SK-MEL-5 (cell line): ENCODE data around the gene ACTR1B. TPM values are rescaled to one million over a fixed set of nuclear protein-coding genes. Genes with fewer than 3 reads are reported as not detected.

Source experiments
- DNase-seq: peaks from one replicate; pipeline ENCODE4 v3.0.0-alpha.2; 2016; ENCODE audit warnings: low read depth, low spot score
- in situ Hi-C: cut with HindIII; loops from 2 replicates; pipeline ENCODE4 v1.10.0; 2016; ENCODE audit warnings: low sequenced_read_pairs, high pct_unique_total_duplicates, low pct_unique_long_range_greater_than_20kb
- total RNA-seq: library from RNA; depleted of rRNA; stranded (reverse); fragments of >200 nt; shearing (Covaris generic); gene quantifications from 2 replicates; pipeline ENCODE4 v1.2.3, GENCODE V29; 2014

The ACTR1B gene
- total RNA-seq, 1 experiment from 2014 or later: 10.8 TPM

- no peak for DNase-seq
- in situ Hi-C loops: no loop called here
These were observed 250 bp downstream of the ACTR1B start for GRCh38 chr2:97663626-97663961.

- DNase-seq: peak; percentile 36
- in situ Hi-C loops: no loop called here
These were observed 784 bp downstream of the ACTR1B start for GRCh38 chr2:97662895-97663625.

DNA sequence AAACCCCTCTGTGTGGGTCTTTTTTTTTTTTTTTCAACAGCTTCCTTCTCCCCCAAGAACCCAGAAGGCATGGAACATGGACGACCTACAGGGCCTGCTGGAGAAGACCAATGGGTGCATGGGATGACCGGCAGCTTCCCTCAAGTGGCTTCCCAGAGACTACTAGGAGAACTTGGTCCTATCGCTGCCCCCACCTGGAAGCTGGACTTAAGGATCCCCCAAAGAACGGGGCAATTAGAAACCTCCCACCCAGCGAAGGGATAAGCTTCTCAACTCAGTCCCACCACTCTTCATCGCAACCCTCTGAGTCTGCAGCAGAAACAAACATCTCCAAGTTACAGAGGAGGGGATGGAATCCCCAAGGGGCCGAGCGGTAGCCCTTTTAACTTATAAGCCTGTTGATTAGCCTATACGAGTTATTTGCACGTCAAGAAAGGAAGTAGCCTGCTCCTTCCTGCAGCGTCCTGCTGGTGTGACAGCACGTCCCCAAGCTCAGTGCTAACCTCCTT lies 1.4 kb downstream of the ACTR1B start:
- DNase-seq: no peak
- in situ Hi-C loops: no loop called here

DNA sequence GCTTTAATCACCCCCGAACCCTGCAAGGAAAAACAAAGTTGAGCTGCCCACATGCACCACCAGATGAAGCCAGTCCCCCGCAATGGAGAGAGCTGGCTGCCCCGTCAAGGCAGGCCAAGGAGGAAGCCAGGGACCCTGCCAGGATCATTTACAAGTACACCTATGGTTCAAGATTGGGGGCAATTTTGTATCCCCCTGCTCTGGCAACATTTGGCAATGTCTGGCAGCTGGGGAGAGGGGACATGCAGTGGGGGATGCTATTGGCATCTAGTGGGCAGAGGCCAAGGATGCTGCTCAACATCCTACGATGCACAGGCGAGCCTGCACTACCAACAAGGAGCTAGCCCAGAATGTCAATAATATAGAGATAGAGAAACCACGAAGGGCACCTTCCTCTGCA lies 1.9 kb downstream of the ACTR1B start:
- no peak for DNase-seq
- in situ Hi-C loops: no loop called here

- DNase-seq: no peak
- in situ Hi-C loops: no loop called here
These were observed 3.0 kb downstream of the ACTR1B start for GRCh38 chr2:97660775-97661389.

GRCh38 chr2:97660044-97660774 lies 3.6 kb downstream of the ACTR1B start:
- in situ Hi-C loops: no loop called here
- DNase-seq: no peak

DNA sequence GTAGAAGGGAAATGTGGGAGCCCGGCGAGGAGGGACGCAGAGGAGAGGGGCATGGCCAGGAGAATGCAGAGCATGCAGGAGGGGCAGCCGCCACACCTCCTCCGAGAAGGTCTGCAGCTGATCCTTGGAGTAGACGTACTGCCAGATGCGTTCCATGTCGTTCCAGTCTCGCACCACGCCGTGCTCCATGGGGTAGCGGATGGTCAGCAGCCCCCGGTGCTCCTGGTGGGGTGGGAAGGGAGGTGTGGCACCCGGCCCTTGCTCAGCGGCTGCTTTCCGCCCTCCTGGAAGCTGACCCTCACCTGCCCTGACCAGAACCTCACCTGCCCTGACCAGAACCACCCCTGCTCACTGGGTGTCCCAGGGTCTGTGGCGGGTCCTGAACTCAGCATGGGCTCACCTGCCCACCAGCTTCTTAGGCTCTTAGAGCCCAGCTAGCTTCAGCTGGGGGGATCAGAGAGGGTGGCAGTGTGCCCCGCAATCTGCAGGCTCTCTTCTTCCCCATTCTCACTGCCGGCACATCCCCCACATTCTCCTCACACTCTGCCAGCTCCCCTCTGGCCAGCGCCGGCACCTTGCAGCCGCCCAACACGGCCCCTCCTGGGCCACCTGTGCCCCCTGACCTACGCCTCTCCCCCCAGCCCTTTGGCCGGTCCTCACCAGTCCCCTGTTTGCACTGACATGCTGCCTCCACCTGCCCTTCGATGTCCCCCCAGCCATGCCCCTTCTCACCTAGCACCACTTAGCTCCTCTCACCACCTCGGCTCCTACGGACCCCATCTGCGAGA lies 4.4 kb downstream of the ACTR1B start:
- no peak for DNase-seq
- in situ Hi-C loops: no loop called here

DNA sequence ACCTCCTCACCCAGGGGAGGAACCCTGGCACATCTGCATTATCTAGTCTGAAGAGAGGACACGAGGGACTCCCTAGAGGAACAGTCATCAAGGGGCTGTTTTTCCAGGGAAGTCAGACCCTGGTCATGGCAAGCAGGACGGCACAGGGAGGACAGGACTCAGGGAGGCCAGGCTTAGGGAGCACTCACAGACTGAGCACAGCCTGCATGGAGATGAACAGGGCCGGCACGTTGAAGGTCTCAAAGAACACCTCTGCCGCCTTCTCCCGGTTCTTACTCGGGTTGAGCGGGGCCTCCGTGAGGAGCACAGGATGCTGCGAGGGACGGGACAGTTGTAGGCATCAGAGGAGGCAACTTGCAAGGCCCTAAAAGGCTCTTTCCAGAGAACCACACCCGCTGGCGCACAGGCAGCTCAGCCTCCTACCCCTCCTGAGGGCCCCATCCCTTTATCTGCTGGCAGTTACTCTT lies 5.1 kb downstream of the ACTR1B start:
- in situ Hi-C loops: no loop called here
- no peak for DNase-seq

GRCh38 chr2:97657986-97658690 lies 5.7 kb downstream of the ACTR1B start:
- in situ Hi-C loops: no loop called here

DNA sequence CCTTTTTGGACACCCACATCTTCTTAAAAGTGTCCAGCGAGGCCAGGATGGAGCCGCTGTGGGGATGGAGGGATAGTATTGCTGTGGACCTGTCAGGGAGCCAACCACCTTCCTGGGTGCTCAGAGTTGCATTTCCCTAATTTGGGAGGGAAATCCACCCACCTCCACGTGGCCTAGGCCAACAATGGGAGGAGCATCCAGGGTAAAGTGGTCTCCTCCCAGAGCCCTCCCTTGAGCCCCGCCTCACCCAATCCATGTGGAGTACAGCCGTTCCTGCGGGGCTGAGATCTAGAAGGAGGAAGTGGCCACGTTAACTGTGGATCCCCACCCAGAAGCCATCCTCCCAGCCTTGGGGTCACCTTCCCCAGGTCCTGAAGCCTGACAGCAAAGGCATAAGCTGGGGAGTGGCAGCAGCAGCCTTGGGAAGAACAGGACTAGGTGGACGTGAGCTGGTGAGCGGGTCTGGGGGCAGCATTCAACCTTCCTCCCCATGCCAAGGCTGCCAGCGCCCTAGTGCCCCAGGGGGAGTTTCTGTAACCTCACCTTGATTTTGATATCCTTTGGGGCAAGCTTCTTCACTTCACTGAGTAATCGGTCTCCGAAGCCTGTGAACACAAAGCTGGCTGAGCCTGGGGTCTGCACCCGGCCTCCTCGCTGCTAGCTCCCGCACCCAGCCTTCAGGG lies 6.8 kb downstream of the ACTR1B start:
- in situ Hi-C loops: no loop called here
- no peak for DNase-seq

More at GRCh38 chr2:97657986-97658690, 5.7 kb downstream of the ACTR1B start:
- no peak for DNase-seq

- no peak for DNase-seq
- in situ Hi-C loops: no loop called here
These were observed 7.6 kb downstream of the ACTR1B start for GRCh38 chr2:97656129-97656755.

- DNase-seq: no peak
- in situ Hi-C loops: no loop called here
These were observed 9.1 kb downstream of the ACTR1B start for GRCh38 chr2:97654791-97655190.

GRCh38 chr2:97654309-97654708 lies 9.5 kb downstream of the ACTR1B start:
- in situ Hi-C loops: no loop called here
- no peak for DNase-seq

DNA sequence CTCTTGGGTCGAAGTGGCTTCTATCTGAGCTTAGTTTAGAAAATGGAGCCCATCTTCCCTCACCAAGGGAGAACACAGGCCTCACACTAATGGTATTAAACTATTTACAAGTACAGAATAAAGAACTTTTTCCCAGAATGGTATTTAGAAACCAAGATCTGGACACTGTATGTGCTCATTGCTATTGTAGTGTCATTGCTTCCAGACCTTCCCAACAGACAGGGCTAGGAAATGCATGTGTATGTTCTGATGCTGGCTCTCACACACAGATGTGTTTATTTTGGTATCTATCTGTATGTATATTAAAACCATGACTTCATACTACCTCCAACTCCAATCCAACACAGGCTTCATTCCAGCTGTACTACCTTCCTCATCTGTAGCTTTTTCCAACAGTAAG lies 10.0 kb downstream of the ACTR1B start:
- in situ Hi-C loops: no loop called here
- no peak for DNase-seq

DNA sequence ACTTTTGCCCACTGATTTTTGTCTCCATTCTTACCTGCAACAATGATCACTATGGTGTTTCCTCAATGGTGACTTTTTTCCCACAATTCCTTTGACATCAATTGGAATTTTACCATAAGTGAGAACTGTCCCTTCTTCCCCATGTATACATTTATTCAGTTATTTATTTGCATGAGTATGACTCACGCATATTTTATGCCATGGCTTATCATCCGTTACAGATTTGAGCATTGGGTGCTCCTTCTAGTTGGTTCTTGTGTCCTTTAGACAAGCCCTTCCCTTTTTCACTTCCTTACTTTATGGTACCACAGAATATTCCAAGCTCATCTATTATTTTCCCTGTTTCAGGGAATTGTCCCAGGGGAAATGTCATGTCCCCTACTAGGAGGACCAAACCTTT lies 10.4 kb downstream of the ACTR1B start:
- DNase-seq: no peak
- in situ Hi-C loops: no loop called here

DNA sequence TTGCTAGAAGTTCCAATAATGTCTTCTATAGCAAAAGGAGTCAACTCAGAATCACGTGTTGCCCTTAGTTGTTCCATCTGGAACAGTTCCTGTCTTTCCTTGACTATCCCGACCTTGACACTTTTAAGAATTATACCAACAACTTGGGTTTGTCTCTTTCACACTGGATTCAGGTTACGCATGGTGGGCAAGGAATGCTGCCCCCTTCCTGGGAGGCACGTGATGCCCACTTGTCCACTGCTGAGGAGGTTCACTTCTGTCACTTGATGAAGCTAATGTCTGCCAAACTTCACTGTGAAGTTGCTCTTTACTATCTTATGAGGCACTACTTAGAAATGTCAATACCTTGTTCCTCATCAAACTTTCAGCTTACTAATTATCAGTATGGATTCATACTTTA lies 12.7 kb downstream of the ACTR1B start:
- DNase-seq: no peak
- in situ Hi-C loops: no loop called here
